Central memory CD4-positive, alpha-beta T cell (primary cell): ENCODE measurements around the gene THSD7B.
"Not testable (repeated sequence)": the region's sequence is repeated elsewhere in the genome, so short reads cannot be mapped to it uniquely, and the experiment has no call there.

ENCODE experiments used
- DNase-seq: peaks from one replicate; pipeline ENCODE4 v3.0.0; 2022

Gene THSD7B

GRCh38 chr2:137444970-137445369 lies 679.6 kb downstream of the THSD7B start:
- DNase-seq: no peak

- no peak for DNase-seq
Measured at GRCh38 chr2:137449454-137449853, 684.1 kb downstream of the THSD7B start.

- DNase-seq: no peak
Measured at GRCh38 chr2:137454886-137455285, 689.5 kb downstream of the THSD7B start.

- no peak for DNase-seq
Measured at GRCh38 chr2:137467246-137467862, 702.0 kb downstream of the THSD7B start.

- no peak for DNase-seq
Measured at GRCh38 chr2:137493261-137493660, 727.9 kb downstream of the THSD7B start.

- no peak for DNase-seq
Measured at GRCh38 chr2:137500599-137500998, 735.3 kb downstream of the THSD7B start.

GRCh38 chr2:137507237-137507636 lies 741.9 kb downstream of the THSD7B start:
- no peak for DNase-seq

GRCh38 chr2:137508739-137509384 lies 743.5 kb downstream of the THSD7B start:
- DNase-seq: no peak

- no peak for DNase-seq
Measured at GRCh38 chr2:137511526-137511925, 746.2 kb downstream of the THSD7B start.

GRCh38 chr2:137521653-137522619 lies 756.6 kb downstream of the THSD7B start:
- no peak for DNase-seq

- no peak for DNase-seq
Measured at GRCh38 chr2:137522620-137523011, 757.3 kb downstream of the THSD7B start.

GRCh38 chr2:137523931-137524330 lies 758.6 kb downstream of the THSD7B start:
- no peak for DNase-seq

GRCh38 chr2:137525132-137525531 lies 759.8 kb downstream of the THSD7B start:
- no peak for DNase-seq

- DNase-seq: no peak
Measured at GRCh38 chr2:137525641-137526190, 760.4 kb downstream of the THSD7B start.

- no peak for DNase-seq
Measured at GRCh38 chr2:137535897-137536296, 770.6 kb downstream of the THSD7B start.

- DNase-seq: no peak
Measured at GRCh38 chr2:137539336-137539735, 774.0 kb downstream of the THSD7B start.

GRCh38 chr2:137547842-137548241 lies 782.5 kb downstream of the THSD7B start:
- DNase-seq: no peak

GRCh38 chr2:137566387-137566786 lies 801.0 kb downstream of the THSD7B start:
- DNase-seq: no peak

- no peak for DNase-seq
Measured at GRCh38 chr2:137570484-137570883, 805.1 kb downstream of the THSD7B start.

- DNase-seq: not testable (repeated sequence)
Measured at GRCh38 chr2:137587834-137588233, 822.5 kb downstream of the THSD7B start.

- not testable (repeated sequence) for DNase-seq
Measured at GRCh38 chr2:137588578-137588977, 823.2 kb downstream of the THSD7B start.

GRCh38 chr2:137590102-137590501 lies 824.8 kb downstream of the THSD7B start:
- no peak for DNase-seq

GRCh38 chr2:137607722-137608318 lies 842.5 kb downstream of the THSD7B start:
- DNase-seq: no peak
